ENCODE results near the gene SORCS3. TPM values are rescaled to one million over a fixed set of nuclear protein-coding genes. Genes with fewer than 3 reads are reported as not detected.

SORCS3 gene
- total RNA-seq, 6 experiments from 2014 or later: not detected

DNA sequence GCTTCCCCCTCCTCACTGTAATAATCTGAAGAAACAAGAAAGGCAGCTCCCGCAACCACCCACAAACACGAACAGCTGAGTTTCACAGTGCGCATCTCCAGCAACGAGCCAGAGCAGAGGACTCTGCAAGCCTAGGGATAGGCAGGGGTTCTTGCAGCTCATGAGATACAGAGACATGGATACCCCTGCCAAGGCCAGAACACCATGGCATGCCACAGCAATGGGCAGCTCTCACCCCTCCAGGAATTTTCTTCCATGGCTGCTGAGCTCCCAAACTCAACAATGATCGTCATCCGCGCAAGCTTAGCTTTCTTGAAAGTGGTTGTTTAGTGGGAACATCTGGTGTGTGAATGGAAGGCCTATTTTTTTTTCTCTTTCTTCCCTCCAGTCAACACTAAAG lies 637.3 kb downstream of the SORCS3 start:
- H3K4me1 ChIP-seq: no peaks in the 10 kb centered on the region
- no peak overlapping the region for H3K4me3 ChIP-seq
- no peaks in the 10 kb centered on the region for H3K9me3 ChIP-seq
- H3K27ac ChIP-seq: no peak overlapping the region
- no peaks in the 10 kb centered on the region for H3K27me3 ChIP-seq
- H3K36me3 ChIP-seq: no peaks in the 10 kb centered on the region
- ATAC-seq (no peak), DNase-seq (no peak)
- TF ChIP-seq, protein P1, sequence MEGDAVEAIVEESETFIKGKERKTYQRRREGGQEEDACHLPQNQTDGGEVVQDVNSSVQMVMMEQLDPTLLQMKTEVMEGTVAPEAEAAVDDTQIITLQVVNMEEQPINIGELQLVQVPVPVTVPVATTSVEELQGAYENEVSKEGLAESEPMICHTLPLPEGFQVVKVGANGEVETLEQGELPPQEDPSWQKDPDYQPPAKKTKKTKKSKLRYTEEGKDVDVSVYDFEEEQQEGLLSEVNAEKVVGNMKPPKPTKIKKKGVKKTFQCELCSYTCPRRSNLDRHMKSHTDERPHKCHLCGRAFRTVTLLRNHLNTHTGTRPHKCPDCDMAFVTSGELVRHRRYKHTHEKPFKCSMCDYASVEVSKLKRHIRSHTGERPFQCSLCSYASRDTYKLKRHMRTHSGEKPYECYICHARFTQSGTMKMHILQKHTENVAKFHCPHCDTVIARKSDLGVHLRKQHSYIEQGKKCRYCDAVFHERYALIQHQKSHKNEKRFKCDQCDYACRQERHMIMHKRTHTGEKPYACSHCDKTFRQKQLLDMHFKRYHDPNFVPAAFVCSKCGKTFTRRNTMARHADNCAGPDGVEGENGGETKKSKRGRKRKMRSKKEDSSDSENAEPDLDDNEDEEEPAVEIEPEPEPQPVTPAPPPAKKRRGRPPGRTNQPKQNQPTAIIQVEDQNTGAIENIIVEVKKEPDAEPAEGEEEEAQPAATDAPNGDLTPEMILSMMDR (IDR thresholded peaks at IDR 0.05): no peak
- no peak for TF ChIP-seq POLR2A (IDR thresholded peaks at IDR 0.05)
- intact Hi-C loops (cut with DNase I): no loop called here
- WGBS (ENCODE audit: insufficient coverage, low coverage, low lambda C conversion rate, missing lambda C conversion rate): 60% methylated on average over 2 of the region's 7 CpGs

DNA sequence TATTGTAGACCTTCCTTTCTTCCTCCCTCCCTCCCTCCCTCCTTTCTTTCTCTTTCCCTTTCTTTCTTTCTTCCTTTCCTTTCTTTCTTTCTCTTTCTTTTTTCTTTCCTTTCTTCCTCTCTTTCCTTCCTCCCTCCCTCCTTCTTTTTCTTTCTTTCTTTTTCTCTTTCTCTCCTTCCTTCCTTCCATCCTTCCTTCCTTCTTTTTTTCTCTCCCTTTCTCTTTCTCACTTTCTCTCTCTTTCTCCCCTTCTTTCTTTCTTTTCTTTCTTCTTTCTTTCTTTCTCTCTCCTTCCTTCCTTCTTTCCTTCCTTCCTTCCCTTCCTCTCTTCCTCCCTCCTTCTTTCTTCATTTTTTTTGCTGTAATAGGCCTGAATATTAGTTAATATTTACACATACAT lies 638.0 kb downstream of the SORCS3 start:
- H3K4me3 ChIP-seq: no peak overlapping the region
- TF ChIP-seq POLR2A (IDR thresholded peaks at IDR 0.05): no peak
- TF ChIP-seq, protein P1 (IDR thresholded peaks at IDR 0.05): no peak
- DNase-seq (no peak), ATAC-seq (no peak)
- no peaks in the 10 kb centered on the region for H3K4me1 ChIP-seq
- no peaks in the 10 kb centered on the region for H3K27me3 ChIP-seq
- H3K9me3 ChIP-seq: no peaks in the 10 kb centered on the region
- no peak overlapping the region for H3K27ac ChIP-seq
- intact Hi-C loops (cut with DNase I): no loop called here
- H3K36me3 ChIP-seq: no peaks in the 10 kb centered on the region

DNA sequence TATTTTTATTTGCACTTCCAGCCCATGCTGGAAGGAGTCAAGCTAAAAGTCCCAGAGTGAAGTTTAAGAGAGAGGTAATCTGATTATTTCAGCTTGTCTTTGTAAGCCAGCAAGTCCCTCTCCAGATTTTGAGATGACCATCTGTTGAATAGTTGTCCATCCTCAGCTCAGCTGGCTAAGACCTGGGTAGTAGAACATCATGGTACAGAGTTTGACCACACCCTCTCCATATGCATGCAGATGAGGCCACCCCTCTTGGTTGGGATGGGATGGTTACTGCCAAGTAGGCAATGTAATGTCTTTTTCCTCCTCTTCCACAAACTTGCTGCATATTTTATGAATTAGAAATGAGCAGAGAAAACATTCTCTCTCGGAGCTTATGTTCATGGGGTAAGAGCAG lies 639.8 kb downstream of the SORCS3 start:
- no peak for ATAC-seq
- TF ChIP-seq POLR2A (IDR thresholded peaks at IDR 0.05): no peak
- TF ChIP-seq, protein P1 (IDR thresholded peaks at IDR 0.05): no peak
- DNase-seq: no peak
- H3K9me3 ChIP-seq: no peaks in the 10 kb centered on the region
- intact Hi-C loops (cut with DNase I): no loop called here
- WGBS (ENCODE audit: insufficient coverage, low coverage, low lambda C conversion rate, missing lambda C conversion rate): 86% methylated on average over 1 of the region's 1 CpG
- H3K27ac ChIP-seq: no peak overlapping the region
- H3K4me1 ChIP-seq: no peaks in the 10 kb centered on the region
- H3K36me3 ChIP-seq: no peaks in the 10 kb centered on the region
- H3K4me3 ChIP-seq: no peak overlapping the region
- no peaks in the 10 kb centered on the region for H3K27me3 ChIP-seq

DNA sequence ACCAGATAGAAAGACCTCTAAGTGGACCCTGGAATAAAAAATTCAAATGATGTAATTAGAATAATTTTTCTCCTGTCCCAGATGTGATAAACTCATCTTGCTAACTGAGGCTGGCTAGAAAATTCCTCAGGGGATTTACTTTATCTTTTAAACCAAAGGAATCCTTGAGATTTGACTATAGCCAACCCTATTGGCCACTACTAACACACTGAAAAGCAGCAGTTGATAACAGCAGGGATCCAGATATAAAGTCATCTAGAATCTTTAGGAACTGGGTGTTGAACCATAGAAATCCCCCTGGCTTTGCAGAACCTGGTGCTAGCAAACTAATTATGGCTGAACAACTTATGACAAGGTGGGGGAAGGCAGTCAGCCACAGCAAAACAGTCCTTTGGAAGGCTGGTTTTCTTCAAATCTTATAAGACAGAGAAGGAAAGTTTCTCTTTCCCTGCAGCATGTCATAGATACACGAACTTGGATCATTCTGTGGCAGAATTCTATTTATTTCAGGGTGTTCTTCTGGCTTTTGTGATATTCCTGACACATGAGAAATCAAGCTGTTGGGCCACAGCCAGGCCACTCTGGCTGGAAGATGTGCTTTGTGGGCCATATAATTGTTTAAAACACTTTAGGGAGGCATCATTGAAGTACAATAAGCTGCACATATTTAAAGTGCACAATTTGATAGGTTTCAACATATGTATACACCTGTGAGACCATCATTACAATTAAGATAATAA lies 643.6 kb downstream of the SORCS3 start:
- intact Hi-C loops (cut with DNase I): no loop called here
- Histone ChIP-seq H3K4me3 (no peak overlapping the region), H3K27ac (no peak overlapping the region), H3K9me3 (no peaks in the 10 kb centered on the region), H3K27me3 (no peaks in the 10 kb centered on the region), H3K36me3 (no peaks in the 10 kb centered on the region), H3K4me1 (no peaks in the 10 kb centered on the region)
- no peak for ATAC-seq
- no peak for DNase-seq
- WGBS (ENCODE audit: insufficient coverage, low coverage, low lambda C conversion rate, missing lambda C conversion rate): 0% methylated on average over 1 of the region's 1 CpG
- TF ChIP-seq POLR2A (IDR thresholded peaks at IDR 0.05): no peak
- TF ChIP-seq, protein P1 (IDR thresholded peaks at IDR 0.05): no peak

DNA sequence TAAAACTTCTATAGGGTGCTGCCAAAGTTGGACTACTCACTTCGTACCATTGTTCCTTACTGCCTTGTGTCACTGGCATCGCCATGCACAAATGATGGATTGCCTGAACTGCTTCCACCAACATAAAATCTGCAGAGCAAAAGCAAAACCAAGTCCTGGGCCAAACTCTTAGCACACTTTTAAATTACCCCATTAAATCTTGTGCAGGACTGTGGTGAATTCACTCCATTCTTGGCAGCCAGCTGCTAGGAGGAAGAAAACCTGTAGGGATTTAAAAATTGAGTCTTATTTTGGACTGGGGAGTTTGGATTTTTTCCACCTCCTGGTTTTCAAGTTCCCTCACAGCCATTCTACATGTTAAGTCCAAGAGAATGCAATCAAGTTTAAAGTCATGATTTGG lies 646.9 kb downstream of the SORCS3 start:
- Histone ChIP-seq H3K4me1 (no peaks in the 10 kb centered on the region), H3K9me3 (no peaks in the 10 kb centered on the region), H3K36me3 (no peaks in the 10 kb centered on the region), H3K27ac (no peak overlapping the region), H3K4me3 (no peak overlapping the region), H3K27me3 (no peaks in the 10 kb centered on the region)
- 63% methylated on average over 2 of the region's 2 CpGs for WGBS (ENCODE audit: insufficient coverage, low coverage, low lambda C conversion rate, missing lambda C conversion rate)
- ATAC-seq: no peak
- intact Hi-C loops (cut with DNase I): no loop called here
- TF ChIP-seq, protein P1 (IDR thresholded peaks at IDR 0.05): no peak
- no peak for TF ChIP-seq POLR2A (IDR thresholded peaks at IDR 0.05)
- no peak for DNase-seq

Data from right lobe of liver (tissue), 6 donors.